K562 (cell line): ENCODE results near the gene SAMM50. TPM values are rescaled to one million over a fixed set of nuclear protein-coding genes. Genes with fewer than 3 reads are reported as not detected.
A peak's percentile ranks its signal among the peaks of the same experiment; 100 is the strongest.

ENCODE experiments used
- ATAC-seq: fragments of 200-7000 bp; cut with Tn5 transposase; 3 replicates; pipeline ENCODE4 v1.9.1; 2020; ENCODE audit warnings: moderate library complexity
- BruUV-seq: library from RNA; stranded (reverse); fragments of 400-500 nt; replicated peaks from 2 replicates; lab custom pipeline; 2021; lab: Mats Ljungman, UMichigan
- CTCF ChIA-PET: fragments of 300-600 bp; formaldehyde crosslinking; extraction: SDS; loops from one replicate; lab custom pipeline; 2021; ENCODE audit warnings: low intra/inter-chr PET ratio; lab: Yijun Ruan, JAX
- POLR2A ChIA-PET: fragments of 300-600, 350-650 bp; sonication (Branson Sonifier 250); formaldehyde crosslinking; extraction: SDS; loops from one replicate; lab custom pipeline; 2021; ENCODE audit warnings: antibody characterized with exemption, inconsistent platforms; lab: Yijun Ruan, JAX
- DNase-seq, 4 experiments: peaks; one replicate each; pipeline versions ENCODE4 v3.0.0 to v3.0.0-alpha.2; 2011 to 2018; ENCODE audit warnings: low spot score in 3 of 4, mixed read lengths in 3 of 4; ENCODE audit errors: extremely low read depth in 1 of 4
- FAIRE-seq: peaks from 2 replicates; lab custom pipeline; 2011; peaks lifted over from hg19 to GRCh38; lab: Jason Lieb, UNC
- H2AFZ ChIP-seq: 2 replicates; pipeline ENCODE4 v1.6.0; 2011; ENCODE audit warnings: low read depth, low read length, control low read depth, inconsistent platforms
- H3K27ac ChIP-seq: fragments of 200-600 bp; 3 replicates; pipeline ENCODE4 v1.8.0; 2011; ENCODE audit warnings: low read depth, mild to moderate bottlenecking, control low read depth, inconsistent platforms, low read length, moderate library complexity, mixed read lengths; ENCODE audit errors: extremely low read depth
- H3K27me3 ChIP-seq, 2 experiments: fragments of 300-600 bp in 1 of 2; 2 replicates in 1 of 2; 3 replicates in 1 of 2; pipeline versions ENCODE4 v1.6.0 to v1.8.0; 2011; ENCODE audit warnings: inconsistent platforms in 2 of 2, low read length in 2 of 2, mild to moderate bottlenecking in 1 of 2, mixed read lengths in 1 of 2, moderate library complexity in 1 of 2; ENCODE audit not compliant: control insufficient read depth in 2 of 2, insufficient read depth in 2 of 2
- H3K36me3 ChIP-seq: fragments of 300-600 bp; 3 replicates; pipeline ENCODE4 v1.8.0; 2011; ENCODE audit warnings: mild to moderate bottlenecking, low read length, inconsistent platforms; ENCODE audit not compliant: control insufficient read depth, insufficient read depth
- H3K4me1 ChIP-seq, 2 experiments: fragments of 200-600 bp in 1 of 2; replicated peaks in 1 of 2; 2 replicates in 1 of 2; 3 replicates in 1 of 2; pipeline versions ENCODE4 v1.5.1 to v1.8.0; 2011; ENCODE audit warnings: inconsistent platforms in 2 of 2, low read length in 2 of 2, mild to moderate bottlenecking in 1 of 2, mixed read lengths in 1 of 2, moderate library complexity in 1 of 2; ENCODE audit not compliant: control insufficient read depth in 2 of 2, insufficient read depth in 2 of 2
- H3K4me2 ChIP-seq: 2 replicates; pipeline ENCODE4 v1.6.1; 2011; ENCODE audit warnings: low read length, control low read depth, inconsistent platforms, mixed read lengths; ENCODE audit not compliant: insufficient read depth
- H3K4me3 ChIP-seq: fragments of 200-600 bp; sonication (generic), shearing (Covaris generic); 2 replicates; pipeline ENCODE4 v1.5.1; 2016; ENCODE audit warnings: control low read depth, inconsistent platforms
- H3K79me2 ChIP-seq: fragments of 200-600 bp; 3 replicates; pipeline ENCODE4 v1.8.0; 2011; ENCODE audit warnings: low read length, inconsistent platforms; ENCODE audit not compliant: control insufficient read depth, insufficient read depth
- H3K9ac ChIP-seq, 2 experiments: 2 replicates each; pipeline versions ENCODE4 v1.6.0 to v1.6.1; 2011; ENCODE audit warnings: low read depth in 2 of 2, low read length in 2 of 2, control low read depth in 1 of 2, inconsistent platforms in 1 of 2, mild to moderate bottlenecking in 1 of 2, mixed read lengths in 1 of 2; ENCODE audit not compliant: insufficient read depth in 1 of 2
- H3K9me1 ChIP-seq: one replicate; pipeline ENCODE4 v1.6.0; 2011; ENCODE audit warnings: inconsistent platforms, mild to moderate bottlenecking, low read length, moderate library complexity; ENCODE audit not compliant: control insufficient read depth, insufficient read depth
- H3K9me3 ChIP-seq: replicated peaks from 2 replicates; pipeline ENCODE4 v1.5.1; 2011; ENCODE audit warnings: low read depth, low read length, inconsistent platforms; ENCODE audit not compliant: control insufficient read depth, insufficient read depth
- H4K20me1 ChIP-seq: replicated peaks from 2 replicates; pipeline ENCODE4 v1.6.1; 2011; ENCODE audit warnings: low read length, inconsistent platforms, mixed read lengths; ENCODE audit not compliant: control insufficient read depth, insufficient read depth
- BHLHE40 ChIP-seq: IDR thresholded peaks from 2 replicates; pipeline ENCODE4 v1.6.1; 2011; ENCODE audit warnings: low read length, improper control_type of control experiment
- CTBP1 ChIP-seq: fragments of 450-650 bp; IDR thresholded peaks from 2 replicates; pipeline ENCODE4 v1.6.1; 2016; ENCODE audit warnings: borderline replicate concordance
- GATAD2A ChIP-seq: fragments of 450-650 bp; IDR thresholded peaks from 2 replicates; pipeline ENCODE4 v1.6.1; 2017
- KDM1A ChIP-seq, 2 experiments: fragments of 450-650 bp; IDR thresholded peaks; 2 replicates each; pipeline ENCODE4 v1.6.1; 2016; ENCODE audit warnings: mild to moderate bottlenecking in 2 of 2
- ZEB2 ChIP-seq: fragments of 450-650 bp; IDR thresholded peaks from 2 replicates; pipeline ENCODE4 v1.6.1; 2016
- WGBS: fragments of 100-300 bp; shearing (Covaris generic); methylation state at CpG from one replicate; pipeline ENCODE4 v1.1.6; 2016; ENCODE audit warnings: low coverage, mixed read lengths; ENCODE audit not compliant: insufficient coverage; ENCODE audit errors: missing lambda C conversion rate; 5-methylcytosine and 5-hydroxymethylcytosine counted together
- in situ Hi-C: fragments of 300-500 bp; cut with MboI; formaldehyde crosslinking; loops from 4 replicates; pipeline ENCODE4 v1.15.0; 2018; ENCODE audit warnings: inconsistent platforms, mixed read lengths
- intact Hi-C: fragments of 100-400 bp; cut with micrococcal nuclease; formaldehyde crosslinking; loops from 2 replicates; pipeline ENCODE4 v1.14.2; 2022
- polyA plus RNA-seq, 8 experiments: library from polyadenylated mRNA; depleted of rRNA in 4 of 8; stranded (reverse) in 5 of 8; unstranded in 3 of 8; fragments of >200 nt; fragmentation: Nextera tagmentation in 2 of 8; fragmentation: Illumina TruSeq in 1 of 8; extraction: Ambion mirVana in 2 of 8; extraction: Trizol in 1 of 8; gene quantifications; 2 replicates each; pipeline versions ENCODE4 v1.2.1 to v1.2.3, GENCODE V29; 2011 to 2014; ENCODE audit warnings: inconsistent platforms in 1 of 8, missing spikeins in 1 of 8
- total RNA-seq, 7 experiments: library from RNA; depleted of rRNA in 6 of 7; stranded (reverse); fragments of >200 nt in 6 of 7; fragmentation: Illumina TruSeq in 2 of 7; extraction: Trizol in 2 of 7; gene quantifications; 2 replicates each; pipeline versions ENCODE4 v1.2.1 to v1.2.3, GENCODE V29; 2011 to 2021; ENCODE audit warnings: low replicate concordance in 1 of 7

The SAMM50 gene
- total and polyA plus RNA-seq, 9 of the 15 experiments (the other 6 are each of a cell fraction or from before 2014, with no cell fraction given): 14.6 to 49.3 (median 38.1) TPM

DNA sequence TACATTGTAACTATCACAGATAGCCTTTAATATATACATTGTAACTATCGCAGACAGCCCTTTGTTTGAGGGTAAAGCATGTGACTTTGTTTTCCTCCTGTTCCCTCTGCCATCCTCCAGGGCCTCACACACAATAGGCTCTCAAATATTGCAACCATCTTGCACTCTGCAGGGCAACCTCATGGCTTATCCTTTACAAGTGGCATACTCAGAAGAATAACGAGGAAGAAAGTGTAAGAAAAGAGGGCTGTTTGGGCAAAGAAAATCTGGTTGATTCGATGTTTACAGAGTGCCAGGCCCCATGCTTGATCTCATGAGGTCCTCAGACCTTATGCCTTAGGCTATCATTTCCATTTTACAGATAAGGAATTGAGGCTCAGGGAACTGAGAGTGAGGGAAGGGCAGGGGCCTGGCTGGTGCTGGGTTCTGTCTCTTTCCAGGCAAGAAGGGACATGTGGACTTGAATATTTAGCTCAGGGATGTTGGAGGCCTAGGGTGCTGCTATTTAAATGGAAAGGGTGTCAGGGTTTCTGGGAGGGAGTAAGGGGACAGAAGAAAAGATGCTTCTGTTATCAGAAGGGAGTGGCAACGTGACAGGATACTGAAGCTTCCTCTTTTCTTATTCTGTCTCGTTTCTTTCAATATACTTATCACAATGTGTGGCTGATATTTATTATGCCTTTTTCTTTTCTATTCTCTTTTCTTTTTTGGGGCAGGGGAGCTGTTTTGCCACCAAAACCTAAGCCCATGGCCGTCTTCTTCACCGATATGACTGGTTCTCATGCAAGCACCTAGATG lies 1.1 kb upstream of the SAMM50 start:
- in situ Hi-C loops: no loop called here
- Histone ChIP-seq H3K9me3 (no peaks in the 10 kb centered on the region), H3K9ac (peak overlapping the region; percentile 74 to 90), H3K4me1 (peaks cover 11 to 14% of the 10 kb centered on the region in 2 experiments; a peak in 3 of 5 replicates), H3K27ac (peak overlapping the region; percentile 75; the same call in 2 of the 3 replicates), H3K4me3 (peak overlapping the region; percentile 94), H3K9me1 (peaks cover 4% of the 10 kb centered on the region), H4K20me1 (no peaks in the 10 kb centered on the region), H3K36me3 (no peaks in the 10 kb centered on the region), H3K79me2 (peaks cover 45% of the 10 kb centered on the region), H2AFZ (no peak overlapping the region), H3K4me2 (peak overlapping the region; percentile 93), H3K27me3 (no peaks in the 10 kb centered on the region)
- TF ChIP-seq GATAD2A: no peak
- TF ChIP-seq BHLHE40: peak; percentile 37; the same call in 1 of the 2 replicates
- TF ChIP-seq CTBP1: peak; percentile 40; the same call in 1 of the 2 replicates
- no peak for TF ChIP-seq ZEB2
- peak in 1 of 2 experiments; percentile 27; a peak in 1 of 4 replicates for TF ChIP-seq KDM1A (IDR thresholded peaks at IDR 0.05)
- ATAC-seq (no peak), DNase-seq (no peak), FAIRE-seq (peak; percentile 29)
- 14% methylated on average over 6 of the region's 7 CpGs for WGBS
- ChIA-PET POLR2A (interaction anchor here (1.2 to 1.5 kb wide), 3 partner anchors 8 to 33 kb away, joined by 3 to 7 read pairs (median 6); no protein-coding TSS in a partner anchor), CTCF (no interaction called here)
- no TSS peak for BruUV-seq
- intact Hi-C loops: no loop called here
